Common myeloid progenitor, CD34-positive (primary cell): ENCODE data around the gene KCNB1.

Experiments
- CTCF ChIA-PET: fragments of 350-600 bp; sonication (Branson Sonifier 250); formaldehyde crosslinking; loops from one replicate; lab custom pipeline; 2021; ENCODE audit warnings: antibody characterized with exemption; lab: Charles Lee
- POLR2A ChIA-PET: fragments of 350-600 bp; sonication (Branson Sonifier 250); formaldehyde crosslinking; loops from one replicate; lab custom pipeline; 2021; ENCODE audit warnings: antibody characterized with exemption; lab: Charles Lee
- DNase-seq, 3 donors: peaks; one replicate each; pipeline versions ENCODE4 v3.0.0 to v3.0.0-alpha.2; 2013
- H3K27ac ChIP-seq, 2 experiments: 1 replicate in 1 of 2; 2 replicates in 1 of 2; pipeline ENCODE4 v1.7.0; 2013; ENCODE audit warnings: inconsistent platforms in 2 of 2, low read length in 2 of 2, mild to moderate bottlenecking in 2 of 2, low read depth in 1 of 2, moderate library complexity in 1 of 2; ENCODE audit not compliant: severe bottlenecking in 2 of 2, insufficient read depth in 1 of 2, poor library complexity in 1 of 2
- H3K27me3 ChIP-seq, 5 experiments: replicated peaks in 2 of 5; 1 replicate in 3 of 5; 2 replicates in 2 of 5; pipeline versions ENCODE4 v1.6.1 to v1.7.0; 2013; ENCODE audit warnings: low read length in 4 of 5, mild to moderate bottlenecking in 2 of 5, moderate library complexity in 2 of 5, inconsistent platforms in 1 of 5; ENCODE audit not compliant: insufficient read depth in 5 of 5, control insufficient read depth in 4 of 5
- H3K36me3 ChIP-seq, 4 experiments: 1 replicate in 2 of 4; 2 replicates in 2 of 4; pipeline versions ENCODE4 v1.6.1 to v1.7.0; 2013; ENCODE audit warnings: low read length in 3 of 4, control low read depth in 1 of 4, mild to moderate bottlenecking in 1 of 4; ENCODE audit not compliant: control insufficient read depth in 4 of 4, insufficient read depth in 4 of 4
- H3K4me1 ChIP-seq, 4 experiments: 1 replicate in 3 of 4; 2 replicates in 1 of 4; pipeline versions ENCODE4 v1.6.1 to v1.7.1; 2013; ENCODE audit warnings: low read length in 3 of 4, mild to moderate bottlenecking in 3 of 4, control low read depth in 1 of 4, inconsistent platforms in 1 of 4, moderate library complexity in 1 of 4; ENCODE audit not compliant: control insufficient read depth in 4 of 4, insufficient read depth in 4 of 4; ENCODE audit errors: control extremely low read depth in 1 of 4
- H3K4me3 ChIP-seq, 7 experiments: 1 replicate in 4 of 7; 2 replicates in 3 of 7; pipeline versions ENCODE4 v1.5.1 to v1.7.0; 2013; ENCODE audit warnings: mild to moderate bottlenecking in 7 of 7, low read length in 6 of 7, moderate library complexity in 6 of 7, inconsistent platforms in 2 of 7, low read depth in 2 of 7, control low read depth in 1 of 7; ENCODE audit not compliant: insufficient read depth in 4 of 7, control insufficient read depth in 1 of 7; ENCODE audit errors: extremely low read depth in 1 of 7
- H3K9me3 ChIP-seq, 5 experiments: 1 replicate in 4 of 5; 2 replicates in 1 of 5; pipeline versions ENCODE4 v1.6.1 to v1.7.1; 2013; ENCODE audit warnings: low read length in 4 of 5, mild to moderate bottlenecking in 2 of 5, inconsistent platforms in 1 of 5, low read depth in 1 of 5, moderate library complexity in 1 of 5; ENCODE audit not compliant: control insufficient read depth in 4 of 5, insufficient read depth in 2 of 5; ENCODE audit errors: control extremely low read depth in 1 of 5
- WGBS: methylation state at CpG from one replicate; pipeline ENCODE4 v1.1.5; 2013; ENCODE audit not compliant: insufficient coverage; 5-methylcytosine and 5-hydroxymethylcytosine counted together

Gene KCNB1

DNA sequence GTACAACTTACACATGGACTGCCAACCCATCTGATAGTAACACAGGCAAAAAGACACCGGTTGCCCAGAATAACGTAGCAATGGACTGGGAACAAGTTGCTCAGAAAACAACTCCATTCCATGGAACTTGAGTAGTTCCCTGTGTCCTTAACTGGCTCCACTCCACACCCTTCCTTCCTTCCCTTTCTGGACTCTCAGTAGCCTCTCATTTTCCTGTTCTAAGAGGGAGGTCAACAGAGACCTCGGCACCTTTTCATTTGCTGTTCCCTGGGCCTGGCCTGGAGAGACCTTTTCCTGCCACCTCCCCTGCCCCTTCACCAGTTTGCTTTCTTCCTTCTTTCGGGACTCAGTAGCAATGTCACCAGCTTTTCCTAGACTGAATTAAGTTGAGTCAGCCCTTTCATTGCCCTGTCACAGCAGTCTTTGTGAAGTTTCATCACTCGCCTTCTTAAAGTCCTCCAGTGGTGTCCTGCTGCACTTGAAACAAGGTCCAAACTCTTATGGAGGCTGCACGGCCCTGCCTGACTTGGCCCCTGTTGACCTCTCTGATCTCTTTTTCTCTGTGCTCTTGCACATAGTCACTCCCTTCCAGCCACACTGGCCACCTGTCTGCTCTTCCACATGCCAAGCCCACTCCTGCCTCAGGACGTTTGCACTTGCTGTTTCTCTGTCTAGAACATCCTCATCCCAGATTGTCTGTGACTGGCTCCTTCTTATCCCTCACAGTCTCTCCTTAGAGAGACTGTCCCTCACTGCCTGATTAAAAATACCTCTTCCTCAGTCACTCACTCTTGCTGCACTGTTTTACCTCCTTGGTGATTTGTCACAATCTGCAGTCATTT is 90.8 kb downstream of the KCNB1 start:
- Histone ChIP-seq H3K27me3 (peaks cover 0 to 20% (median 4%) of the 10 kb centered on the region in 5 experiments), H3K4me3 (no peak overlapping the region), H3K27ac (no peak overlapping the region), H3K4me1 (no peaks in the 10 kb centered on the region), H3K36me3 (no peaks in the 10 kb centered on the region), H3K9me3 (no peaks in the 10 kb centered on the region)
- 83% methylated on average over 6 of the region's 7 CpGs for WGBS
- ChIA-PET POLR2A (interaction anchor here (1.2 kb wide), 1 partner anchor 17 kb away, joined by 3 read pairs; no protein-coding TSS in a partner anchor), CTCF (interaction anchor here (1.1 kb wide), 1 partner anchor 93 kb away, joined by 3 read pairs; no protein-coding TSS in a partner anchor)
- DNase-seq, result no peak

GRCh38 chr20:49389854-49390253 is 92.6 kb downstream of the KCNB1 start:
- H3K36me3 ChIP-seq, result no peaks in the 10 kb centered on the region
- no CpG with 5 or more reads among the region's 2 CpGs for WGBS
- CTCF ChIA-PET, result interaction anchor here (1.4 kb wide), 1 partner anchor 95 kb away, joined by 5 read pairs; no protein-coding TSS in a partner anchor
- H3K4me3 ChIP-seq, result no peak overlapping the region
- H3K27me3 ChIP-seq, result peaks cover 0 to 20% (median 4%) of the 10 kb centered on the region in 5 experiments
- POLR2A ChIA-PET, result interaction anchor here (1.4 kb wide), 1 partner anchor 15 kb away, joined by 3 read pairs; no protein-coding TSS in a partner anchor
- no peaks in the 10 kb centered on the region for H3K4me1 ChIP-seq
- H3K9me3 ChIP-seq, result no peaks in the 10 kb centered on the region
- no peak for DNase-seq
- H3K27ac ChIP-seq, result no peak overlapping the region

GRCh38 chr20:49388744-49389143 is 93.7 kb downstream of the KCNB1 start:
- POLR2A ChIA-PET, result interaction anchor here (1.4 kb wide), 1 partner anchor 16 kb away, joined by 3 read pairs; no protein-coding TSS in a partner anchor
- DNase-seq, result no peak
- CTCF ChIA-PET, result interaction anchor here (0.7 to 1.4 kb wide), 3 partner anchors 9 to 96 kb away, joined by 3 to 5 read pairs (median 4); no protein-coding TSS in a partner anchor
- no peaks in the 10 kb centered on the region for H3K36me3 ChIP-seq
- no peak overlapping the region for H3K27ac ChIP-seq
- H3K4me1 ChIP-seq, result no peaks in the 10 kb centered on the region
- H3K9me3 ChIP-seq, result no peaks in the 10 kb centered on the region
- H3K4me3 ChIP-seq, result no peak overlapping the region
- H3K27me3 ChIP-seq, result peaks cover 0 to 20% (median 6%) of the 10 kb centered on the region in 5 experiments

- DNase-seq, result no peak
- Histone ChIP-seq H3K4me3 (no peak overlapping the region), H3K27ac (no peak overlapping the region), H3K27me3 (peaks cover 0 to 9% (median 6%) of the 10 kb centered on the region in 5 experiments), H3K4me1 (no peaks in the 10 kb centered on the region), H3K9me3 (no peaks in the 10 kb centered on the region), H3K36me3 (no peaks in the 10 kb centered on the region)
- CTCF ChIA-PET, result no interaction called here
- WGBS, result 90% methylated on average over 2 of the region's 4 CpGs
- POLR2A ChIA-PET, result no interaction called here
Observed at GRCh38 chr20:49387581-49387939, 94.9 kb downstream of the KCNB1 start.

DNA sequence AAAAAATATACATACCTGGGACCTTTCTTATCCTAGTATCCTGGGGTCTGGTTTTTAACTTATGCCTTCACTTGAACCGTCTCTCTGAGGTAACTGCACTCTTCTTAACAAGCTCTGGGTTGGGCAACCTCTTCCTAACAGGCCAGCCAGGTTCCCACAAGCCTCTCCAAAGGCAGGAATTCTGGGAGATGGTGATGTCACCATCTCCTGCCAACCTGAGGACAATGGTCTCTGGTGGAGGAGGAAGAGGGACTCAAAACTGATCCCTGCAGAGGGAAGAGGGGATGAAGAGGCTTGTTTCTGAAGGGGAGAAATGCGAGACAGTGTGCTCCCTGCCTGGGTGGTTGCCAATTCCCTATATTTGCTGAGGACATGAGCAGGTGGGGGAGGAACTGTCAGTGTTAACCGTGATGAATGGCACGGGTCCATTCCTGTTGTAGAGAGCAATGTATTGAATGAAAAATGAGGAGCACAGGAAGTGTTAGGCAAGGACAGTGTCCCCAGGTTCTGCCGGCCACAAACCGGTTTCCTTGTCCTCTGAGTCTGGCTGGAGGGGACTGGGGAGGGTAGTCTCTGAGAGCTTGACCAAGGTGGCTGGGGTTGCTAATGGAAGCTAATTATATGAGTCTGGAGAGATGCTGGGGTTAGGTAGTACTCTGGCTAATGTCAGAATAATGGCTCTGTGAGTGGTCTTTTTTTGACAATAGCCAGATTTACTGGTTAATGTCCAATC is 95.5 kb downstream of the KCNB1 start:
- no peaks in the 10 kb centered on the region for H3K4me1 ChIP-seq
- ChIA-PET CTCF (interaction anchor here (0.5 kb wide), 1 partner anchor 79 kb away, joined by 3 read pairs; no protein-coding TSS in a partner anchor), POLR2A (no interaction called here)
- H3K27me3 ChIP-seq, result peaks cover 0 to 7% (median 6%) of the 10 kb centered on the region in 5 experiments
- no peaks in the 10 kb centered on the region for H3K36me3 ChIP-seq
- DNase-seq, result no peak
- no peak overlapping the region for H3K27ac ChIP-seq
- WGBS, result 65% methylated on average over 4 of the region's 6 CpGs
- H3K4me3 ChIP-seq, result no peak overlapping the region
- H3K9me3 ChIP-seq, result no peaks in the 10 kb centered on the region

DNA sequence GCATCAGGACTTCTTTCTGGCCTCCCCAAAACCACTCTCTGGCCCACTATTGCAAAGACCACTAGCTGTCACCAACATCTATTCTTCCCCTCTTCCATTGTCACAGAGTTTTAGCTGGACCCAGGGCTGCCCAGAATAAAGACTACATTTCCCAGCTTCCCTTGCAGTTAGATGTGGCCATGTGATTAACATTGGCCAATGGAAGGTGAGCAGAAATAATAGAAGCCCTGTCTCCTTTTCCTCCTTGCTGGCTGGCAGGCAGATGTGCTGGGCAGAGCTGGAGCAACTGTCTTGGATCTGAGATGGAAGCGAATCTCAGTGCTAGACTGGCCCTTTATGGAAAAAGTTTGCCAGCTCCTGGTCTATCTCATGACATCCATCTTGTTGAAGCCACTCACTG is 97.0 kb downstream of the KCNB1 start:
- Histone ChIP-seq H3K4me3 (no peak overlapping the region), H3K27me3 (peaks cover 0 to 8% (median 5%) of the 10 kb centered on the region in 5 experiments), H3K27ac (no peak overlapping the region), H3K9me3 (no peaks in the 10 kb centered on the region), H3K4me1 (no peaks in the 10 kb centered on the region), H3K36me3 (no peaks in the 10 kb centered on the region)
- ChIA-PET POLR2A (no interaction called here), CTCF (interaction anchor here (0.8 to 2.9 kb wide), 8 partner anchors 9 to 154 kb away, joined by 3 to 19 read pairs (median 4); no protein-coding TSS in a partner anchor)
- DNase-seq, result peak; percentile 9 to 47 (median 33)
- WGBS, result 83% methylated on average over 1 of the region's 1 CpG
